Suprapubic skin (tissue), 3 donors: ENCODE data around the gene RIC8A.
"Not testable (repeated sequence)": the region's sequence is repeated elsewhere in the genome, so short reads cannot be mapped to it uniquely, and the experiment has no call there.

Experiments
- POLR2AphosphoS5 ChIP-seq, 3 donors: sonication (generic); formaldehyde crosslinking; IDR thresholded peaks; one replicate each; pipeline ENCODE4 v1.6.1; 2017; ENCODE audit warnings: antibody characterized with exemption in 3 of 3
- TF ChIP-seq, protein P1 (sequence below), 2 donors: fragments of 200-600 bp in 1 of 2; fragments of 450-650 bp in 1 of 2; sonication (generic) in 1 of 2; IDR thresholded peaks; one replicate each; pipeline ENCODE4 v1.5.1; 2016 to 2019; ENCODE audit warnings: antibody characterized with exemption in 2 of 2, mild to moderate bottlenecking in 1 of 2, moderate library complexity in 1 of 2

DNA sequence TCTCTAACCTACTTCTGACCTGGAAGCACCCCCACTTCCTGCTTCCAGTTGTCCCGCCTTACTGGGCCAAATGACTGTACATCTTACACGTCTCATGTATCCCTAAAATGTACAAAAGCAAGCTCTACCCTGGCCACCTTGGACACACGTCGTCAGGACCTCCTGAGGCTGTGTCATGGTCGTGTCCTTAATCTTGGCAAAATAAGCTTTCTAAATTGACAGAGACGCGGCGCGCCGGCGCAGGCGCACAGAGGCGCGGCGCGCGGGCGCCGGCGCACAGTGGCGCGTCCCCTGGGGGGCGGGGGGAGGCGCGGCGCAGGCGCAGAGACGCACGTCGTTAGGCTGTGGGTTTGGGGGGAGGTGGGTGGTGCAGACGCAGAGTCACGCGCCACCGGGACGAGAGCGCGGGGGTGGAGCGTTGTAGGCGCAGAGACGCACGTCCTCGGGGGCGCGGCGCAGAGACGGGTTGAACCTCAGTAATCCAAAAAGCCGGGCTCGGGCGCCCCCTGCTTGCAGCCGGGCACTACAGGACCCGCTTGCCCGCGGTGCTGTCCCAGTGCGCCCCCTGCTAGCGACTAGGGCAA, 18.2 kb upstream of the RIC8A start:
- TF ChIP-seq, protein P1, sequence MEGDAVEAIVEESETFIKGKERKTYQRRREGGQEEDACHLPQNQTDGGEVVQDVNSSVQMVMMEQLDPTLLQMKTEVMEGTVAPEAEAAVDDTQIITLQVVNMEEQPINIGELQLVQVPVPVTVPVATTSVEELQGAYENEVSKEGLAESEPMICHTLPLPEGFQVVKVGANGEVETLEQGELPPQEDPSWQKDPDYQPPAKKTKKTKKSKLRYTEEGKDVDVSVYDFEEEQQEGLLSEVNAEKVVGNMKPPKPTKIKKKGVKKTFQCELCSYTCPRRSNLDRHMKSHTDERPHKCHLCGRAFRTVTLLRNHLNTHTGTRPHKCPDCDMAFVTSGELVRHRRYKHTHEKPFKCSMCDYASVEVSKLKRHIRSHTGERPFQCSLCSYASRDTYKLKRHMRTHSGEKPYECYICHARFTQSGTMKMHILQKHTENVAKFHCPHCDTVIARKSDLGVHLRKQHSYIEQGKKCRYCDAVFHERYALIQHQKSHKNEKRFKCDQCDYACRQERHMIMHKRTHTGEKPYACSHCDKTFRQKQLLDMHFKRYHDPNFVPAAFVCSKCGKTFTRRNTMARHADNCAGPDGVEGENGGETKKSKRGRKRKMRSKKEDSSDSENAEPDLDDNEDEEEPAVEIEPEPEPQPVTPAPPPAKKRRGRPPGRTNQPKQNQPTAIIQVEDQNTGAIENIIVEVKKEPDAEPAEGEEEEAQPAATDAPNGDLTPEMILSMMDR (IDR thresholded peaks at IDR 0.05), result not testable (repeated sequence)
- not testable (repeated sequence) for TF ChIP-seq POLR2AphosphoS5 (IDR thresholded peaks at IDR 0.05)
